ENCODE results near the gene ATP5PO.

DNA sequence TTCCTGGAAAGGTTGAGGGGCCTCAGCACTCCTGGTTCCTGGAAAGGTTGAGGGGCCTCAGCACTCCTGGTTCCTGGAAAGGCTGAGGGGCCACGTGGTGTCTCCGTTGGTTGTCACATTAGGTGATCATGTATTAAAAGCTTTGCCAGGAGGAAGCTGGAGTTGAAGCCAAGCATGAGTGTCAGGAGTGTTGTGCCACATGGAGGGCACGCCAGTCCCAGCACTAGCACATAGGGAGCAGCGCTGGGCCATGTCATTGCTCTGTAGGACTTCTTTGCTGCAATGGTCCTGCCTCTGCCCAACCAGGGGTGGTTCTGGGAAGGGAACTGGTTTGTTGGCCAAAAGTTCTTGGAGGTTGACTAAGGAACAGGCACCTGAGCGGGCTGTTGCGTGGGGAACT is 13.3 kb downstream of the ATP5PO start:
- TF ChIP-seq, protein P1, sequence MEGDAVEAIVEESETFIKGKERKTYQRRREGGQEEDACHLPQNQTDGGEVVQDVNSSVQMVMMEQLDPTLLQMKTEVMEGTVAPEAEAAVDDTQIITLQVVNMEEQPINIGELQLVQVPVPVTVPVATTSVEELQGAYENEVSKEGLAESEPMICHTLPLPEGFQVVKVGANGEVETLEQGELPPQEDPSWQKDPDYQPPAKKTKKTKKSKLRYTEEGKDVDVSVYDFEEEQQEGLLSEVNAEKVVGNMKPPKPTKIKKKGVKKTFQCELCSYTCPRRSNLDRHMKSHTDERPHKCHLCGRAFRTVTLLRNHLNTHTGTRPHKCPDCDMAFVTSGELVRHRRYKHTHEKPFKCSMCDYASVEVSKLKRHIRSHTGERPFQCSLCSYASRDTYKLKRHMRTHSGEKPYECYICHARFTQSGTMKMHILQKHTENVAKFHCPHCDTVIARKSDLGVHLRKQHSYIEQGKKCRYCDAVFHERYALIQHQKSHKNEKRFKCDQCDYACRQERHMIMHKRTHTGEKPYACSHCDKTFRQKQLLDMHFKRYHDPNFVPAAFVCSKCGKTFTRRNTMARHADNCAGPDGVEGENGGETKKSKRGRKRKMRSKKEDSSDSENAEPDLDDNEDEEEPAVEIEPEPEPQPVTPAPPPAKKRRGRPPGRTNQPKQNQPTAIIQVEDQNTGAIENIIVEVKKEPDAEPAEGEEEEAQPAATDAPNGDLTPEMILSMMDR (IDR thresholded peaks at IDR 0.05), result no peak
- no peak for TF ChIP-seq POLR2A (IDR thresholded peaks at IDR 0.05)
